Fibroblast of mammary gland (primary cell): ENCODE data around the gene DNASE1L1.

Experiments used
- DNase-seq: peaks from one replicate; pipeline ENCODE4 v3.0.0-alpha.2; 2010; ENCODE audit warnings: low read depth
- H3K4me3 ChIP-seq: 2 replicates; pipeline ENCODE4 v1.5.1; 2011; ENCODE audit warnings: low read depth, mild to moderate bottlenecking, low read length, moderate library complexity; ENCODE audit not compliant: control insufficient read depth
- TF ChIP-seq, protein P1 (sequence below): conservative IDR thresholded peaks from 2 replicates; pipeline ENCODE4 v1.5.1; 2011; ENCODE audit warnings: low read depth, low read length, inconsistent platforms; ENCODE audit not compliant: control insufficient read depth, insufficient read depth

The DNASE1L1 gene, protein sequence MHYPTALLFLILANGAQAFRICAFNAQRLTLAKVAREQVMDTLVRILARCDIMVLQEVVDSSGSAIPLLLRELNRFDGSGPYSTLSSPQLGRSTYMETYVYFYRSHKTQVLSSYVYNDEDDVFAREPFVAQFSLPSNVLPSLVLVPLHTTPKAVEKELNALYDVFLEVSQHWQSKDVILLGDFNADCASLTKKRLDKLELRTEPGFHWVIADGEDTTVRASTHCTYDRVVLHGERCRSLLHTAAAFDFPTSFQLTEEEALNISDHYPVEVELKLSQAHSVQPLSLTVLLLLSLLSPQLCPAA

DNA sequence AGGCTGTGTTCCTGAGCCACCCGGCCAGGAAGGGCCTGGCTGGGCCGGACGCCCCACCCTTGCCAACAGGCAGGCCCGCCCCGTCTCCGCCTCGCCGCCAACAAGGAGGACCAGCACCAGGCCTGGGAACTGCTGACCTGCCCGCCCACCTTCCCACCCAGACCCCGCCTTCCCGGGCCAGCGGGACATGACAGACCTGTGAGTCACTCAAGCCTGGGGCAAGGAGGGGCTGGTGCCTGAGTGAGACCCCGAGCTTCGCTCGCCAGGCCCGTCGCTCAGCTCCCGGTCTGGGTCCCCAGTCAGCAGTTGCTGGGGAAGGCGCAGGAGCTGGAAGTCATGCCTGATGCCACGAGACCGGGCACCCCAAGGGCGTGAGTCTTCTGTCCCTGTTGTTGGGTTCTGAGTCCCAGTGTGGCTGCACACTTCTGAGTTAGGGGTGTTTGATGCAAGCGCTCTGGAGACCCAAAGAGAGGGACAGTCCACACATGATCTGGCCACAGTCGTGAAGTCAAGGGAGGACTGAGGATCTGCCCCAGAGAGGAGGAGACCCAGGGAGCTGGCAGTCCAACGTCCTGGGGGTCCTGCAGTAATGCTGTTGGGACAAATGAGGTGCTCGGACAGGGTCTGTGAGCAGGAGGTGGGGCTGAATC lies at the start of gene DNASE1L1:
Gene DNASE1L1 (minus strand): TSS at position 33 of the 650 bp plus-strand sequence. CDS start 3,686 bp downstream, outside the sequence.
- H3K4me3 ChIP-seq = peak within 1 kb of the TSS; percentile 47
- TF ChIP-seq, protein P1, sequence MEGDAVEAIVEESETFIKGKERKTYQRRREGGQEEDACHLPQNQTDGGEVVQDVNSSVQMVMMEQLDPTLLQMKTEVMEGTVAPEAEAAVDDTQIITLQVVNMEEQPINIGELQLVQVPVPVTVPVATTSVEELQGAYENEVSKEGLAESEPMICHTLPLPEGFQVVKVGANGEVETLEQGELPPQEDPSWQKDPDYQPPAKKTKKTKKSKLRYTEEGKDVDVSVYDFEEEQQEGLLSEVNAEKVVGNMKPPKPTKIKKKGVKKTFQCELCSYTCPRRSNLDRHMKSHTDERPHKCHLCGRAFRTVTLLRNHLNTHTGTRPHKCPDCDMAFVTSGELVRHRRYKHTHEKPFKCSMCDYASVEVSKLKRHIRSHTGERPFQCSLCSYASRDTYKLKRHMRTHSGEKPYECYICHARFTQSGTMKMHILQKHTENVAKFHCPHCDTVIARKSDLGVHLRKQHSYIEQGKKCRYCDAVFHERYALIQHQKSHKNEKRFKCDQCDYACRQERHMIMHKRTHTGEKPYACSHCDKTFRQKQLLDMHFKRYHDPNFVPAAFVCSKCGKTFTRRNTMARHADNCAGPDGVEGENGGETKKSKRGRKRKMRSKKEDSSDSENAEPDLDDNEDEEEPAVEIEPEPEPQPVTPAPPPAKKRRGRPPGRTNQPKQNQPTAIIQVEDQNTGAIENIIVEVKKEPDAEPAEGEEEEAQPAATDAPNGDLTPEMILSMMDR = no peak
- peak; percentile 87 for DNase-seq

DNA sequence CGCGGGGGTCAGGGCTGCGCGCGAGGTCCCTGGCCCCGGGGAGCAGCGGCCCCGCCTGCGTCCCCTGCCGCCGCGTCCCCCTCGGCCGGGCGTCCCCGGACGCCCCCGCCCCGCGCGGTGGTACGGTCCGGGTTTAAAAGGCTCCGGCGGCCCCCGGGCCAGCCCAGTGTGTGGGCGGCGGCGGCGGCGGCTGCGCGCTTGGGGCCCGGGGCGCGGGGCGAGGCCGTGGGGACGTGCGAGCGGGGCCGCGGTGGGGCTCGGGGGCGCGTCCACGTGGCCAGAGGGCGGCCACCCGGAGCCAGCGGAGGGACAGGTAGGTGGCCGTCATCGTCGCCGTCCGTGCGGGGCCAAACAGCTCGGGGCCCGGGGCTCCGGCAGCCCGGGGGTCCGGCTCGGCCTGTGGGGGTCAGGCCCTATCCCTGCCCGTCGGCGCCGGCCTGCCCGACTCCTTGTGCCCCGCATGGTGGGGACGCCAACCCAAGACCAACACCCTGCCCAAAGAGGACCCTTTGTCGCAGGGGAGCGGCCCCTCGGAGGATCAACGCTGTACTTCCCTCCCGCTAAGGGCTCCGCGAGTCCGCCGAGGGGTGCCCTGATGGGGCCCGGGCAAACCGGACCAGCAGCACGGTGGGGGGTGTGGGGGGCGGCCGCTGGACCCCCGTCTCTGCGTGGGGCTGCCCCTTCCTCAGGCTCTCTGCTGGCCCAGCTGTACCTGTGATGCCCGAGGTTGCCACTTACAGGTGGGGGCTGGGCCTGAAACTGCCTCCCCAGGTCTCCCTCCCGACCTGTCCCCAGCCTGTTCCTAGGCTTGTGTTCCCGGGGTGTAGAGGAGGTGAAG lies 49.3 kb upstream of the DNASE1L1 start, which contains the start of gene PLXNA3:
Gene PLXNA3 (plus strand): TSS at position 166 of the 838 bp plus-strand sequence. CDS start 1,903 bp downstream, outside the sequence.
- TF ChIP-seq, protein P1 = no peak
- H3K4me3 ChIP-seq = peak within 1 kb of the TSS; percentile 66
- DNase-seq = no peak

DNA sequence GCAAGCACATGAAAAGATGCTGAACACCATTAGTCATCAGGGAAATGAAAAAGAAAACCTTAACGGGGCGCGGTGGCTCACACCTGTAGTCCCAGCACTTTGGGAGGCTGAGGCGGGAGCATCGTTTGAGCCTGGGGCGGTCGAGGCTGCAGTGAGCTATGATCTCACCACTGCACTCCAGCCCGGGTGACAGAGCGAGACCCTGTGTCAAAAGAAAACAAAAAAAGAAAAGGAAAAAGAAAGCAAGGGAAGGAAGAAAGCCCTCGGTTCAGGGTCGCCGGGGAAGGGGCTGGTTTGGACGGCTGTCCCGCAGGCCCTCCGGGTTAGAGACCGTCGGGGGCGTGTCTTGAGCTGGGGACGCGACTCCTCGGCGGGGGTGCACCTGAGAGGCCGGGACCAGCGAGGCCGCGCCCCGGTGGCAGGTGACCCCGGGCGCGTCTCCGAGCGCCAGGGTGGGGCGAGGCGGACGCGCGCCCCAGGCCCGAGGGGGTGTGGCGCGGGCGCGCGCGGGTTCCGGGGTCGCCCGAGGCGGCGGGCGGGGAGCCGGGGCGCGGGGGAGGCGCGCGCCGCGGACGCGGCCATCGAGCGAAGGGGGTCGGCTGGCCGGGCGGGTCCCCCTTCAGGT lies 48.5 kb upstream of the DNASE1L1 start:
- peak overlapping the region; percentile 42 for H3K4me3 ChIP-seq
- TF ChIP-seq, protein P1 = no peak
- no peak for DNase-seq

DNA sequence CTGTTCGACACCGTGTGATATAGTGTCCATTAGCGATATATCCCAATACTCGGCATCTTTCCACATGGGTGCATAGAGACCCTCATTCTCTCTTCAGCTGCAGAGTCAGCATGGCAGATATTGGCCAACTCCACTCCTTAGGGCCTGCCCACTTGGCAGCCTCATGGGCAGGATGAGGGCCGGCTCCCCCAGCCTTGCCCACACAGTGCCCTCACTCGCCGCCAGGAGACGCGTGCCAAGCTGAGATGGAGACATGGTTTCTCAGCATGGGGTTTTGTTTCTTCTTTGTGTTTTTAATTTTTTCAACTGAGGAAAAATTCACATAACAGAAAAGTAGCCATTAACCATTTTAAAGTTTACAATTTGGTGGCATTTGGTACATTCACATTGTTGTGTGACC lies 43.8 kb upstream of the DNASE1L1 start:
- no peak overlapping the region for H3K4me3 ChIP-seq
- no peak for DNase-seq
- TF ChIP-seq, protein P1 = no peak

DNA sequence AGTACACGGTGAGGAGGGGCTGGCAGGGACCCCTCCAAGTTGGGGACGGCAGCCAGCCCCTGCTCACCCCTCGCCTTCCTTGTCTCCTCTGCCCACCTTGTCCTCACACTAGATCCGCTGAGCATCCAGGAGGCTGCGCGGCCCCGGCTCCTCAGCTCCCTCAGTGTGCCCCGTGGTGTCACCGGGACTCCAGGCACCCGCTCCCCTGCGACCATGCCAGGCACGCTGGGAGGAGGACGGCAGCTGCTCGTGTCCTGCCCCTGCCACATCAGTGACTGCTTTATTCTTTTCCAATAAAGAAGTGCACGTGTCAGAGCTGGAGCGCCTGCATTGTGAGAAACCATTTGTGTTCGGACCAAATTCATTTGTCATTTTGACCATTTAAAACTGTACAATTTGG lies 41.3 kb upstream of the DNASE1L1 start:
- TF ChIP-seq, protein P1 = no peak
- DNase-seq = no peak
- H3K4me3 ChIP-seq = no peak overlapping the region

DNA sequence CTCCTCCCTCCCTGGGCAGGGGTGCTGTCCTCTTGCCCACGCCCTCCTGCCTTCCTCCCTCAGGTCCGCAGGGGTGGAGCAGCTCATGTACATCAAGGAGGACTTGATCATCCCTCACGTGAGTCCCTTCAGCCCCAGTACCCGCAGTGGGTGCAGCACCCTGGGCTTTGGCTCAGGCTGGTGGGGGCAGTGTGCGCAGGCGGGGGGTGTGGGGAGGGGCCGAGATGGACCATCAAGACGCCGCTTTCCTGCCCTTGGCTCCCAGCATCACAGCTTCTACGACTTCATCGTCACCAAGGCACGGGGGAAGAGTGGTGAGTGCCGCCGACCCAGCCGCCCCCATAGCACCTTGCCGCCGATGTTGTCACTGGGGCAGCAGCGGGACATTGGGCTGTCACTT lies 40.6 kb upstream of the DNASE1L1 start:
- TF ChIP-seq, protein P1 = no peak
- H3K4me3 ChIP-seq = no peak overlapping the region
- no peak for DNase-seq
